ENCODE results near the gene FOXN1.

DNA sequence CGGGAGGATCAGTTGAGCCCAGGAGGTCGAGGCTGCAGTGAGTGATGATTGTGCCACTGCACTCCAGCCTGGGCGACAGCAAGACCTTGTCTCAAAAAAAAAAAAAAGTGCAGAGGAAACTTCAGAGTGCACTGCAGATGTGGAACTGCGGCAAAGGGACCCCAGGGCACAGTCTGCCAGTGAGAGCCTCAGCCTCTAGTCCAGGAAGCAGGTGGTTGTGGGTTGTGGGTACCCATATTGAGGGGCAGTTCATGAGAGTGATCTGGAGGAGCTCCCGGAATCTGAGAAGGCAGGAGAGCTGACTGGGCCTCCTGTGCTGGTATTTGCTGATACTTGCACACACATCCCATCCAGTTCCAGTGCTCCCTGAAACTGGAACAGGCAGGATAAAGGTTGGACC, 13.1 kb downstream of the FOXN1 start:
- TF ChIP-seq TAF1 (IDR thresholded peaks at IDR 0.05; ENCODE audit: low read depth, low read length) (no peak), SPI1 (IDR thresholded peaks at IDR 0.05; ENCODE audit: low read depth, low read length) (no peak), POLR2AphosphoS5 (IDR thresholded peaks at IDR 0.05; ENCODE audit: low read depth, low read length) (no peak), POLR2A (IDR thresholded peaks at IDR 0.05; ENCODE audit: low read depth, low read length) (no peak)

All from GM12891 (cell line).